ENCODE data around the gene MMAB.

DNA sequence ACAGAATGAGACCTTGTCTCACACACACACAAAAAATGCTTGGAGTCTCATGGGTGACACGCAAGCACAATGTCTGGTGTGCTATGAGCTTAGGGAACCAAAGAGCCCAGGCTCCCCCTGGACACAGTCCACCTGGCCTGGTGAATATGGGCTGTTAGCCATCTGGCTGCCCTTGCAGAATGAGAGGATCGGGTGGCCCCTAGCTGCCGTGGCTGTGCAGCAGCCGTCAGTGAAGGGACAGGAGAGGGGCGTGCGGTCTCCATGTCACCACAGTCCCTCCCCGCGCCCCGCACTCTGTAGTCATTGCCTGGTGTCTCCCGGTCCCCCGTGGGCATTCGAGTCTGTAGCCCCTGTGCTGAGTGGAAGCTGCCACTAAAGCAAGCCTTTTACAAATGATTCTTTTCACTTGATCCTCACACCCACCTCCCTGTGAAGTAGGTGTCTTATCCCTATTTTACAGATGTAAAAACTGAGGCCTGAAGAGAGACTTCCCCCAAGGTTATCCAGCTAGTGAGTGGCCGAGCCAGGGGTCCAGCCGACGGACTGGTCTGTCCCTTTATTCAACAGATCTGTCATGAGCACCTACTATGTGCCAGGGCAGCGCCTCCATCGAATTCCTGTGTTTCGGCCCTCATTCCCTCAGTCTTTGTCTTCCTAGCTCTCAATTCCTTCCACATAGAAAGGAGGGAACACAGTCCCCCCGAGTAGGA is 19.0 kb upstream of the MMAB start:
- TF ChIP-seq, protein P1, sequence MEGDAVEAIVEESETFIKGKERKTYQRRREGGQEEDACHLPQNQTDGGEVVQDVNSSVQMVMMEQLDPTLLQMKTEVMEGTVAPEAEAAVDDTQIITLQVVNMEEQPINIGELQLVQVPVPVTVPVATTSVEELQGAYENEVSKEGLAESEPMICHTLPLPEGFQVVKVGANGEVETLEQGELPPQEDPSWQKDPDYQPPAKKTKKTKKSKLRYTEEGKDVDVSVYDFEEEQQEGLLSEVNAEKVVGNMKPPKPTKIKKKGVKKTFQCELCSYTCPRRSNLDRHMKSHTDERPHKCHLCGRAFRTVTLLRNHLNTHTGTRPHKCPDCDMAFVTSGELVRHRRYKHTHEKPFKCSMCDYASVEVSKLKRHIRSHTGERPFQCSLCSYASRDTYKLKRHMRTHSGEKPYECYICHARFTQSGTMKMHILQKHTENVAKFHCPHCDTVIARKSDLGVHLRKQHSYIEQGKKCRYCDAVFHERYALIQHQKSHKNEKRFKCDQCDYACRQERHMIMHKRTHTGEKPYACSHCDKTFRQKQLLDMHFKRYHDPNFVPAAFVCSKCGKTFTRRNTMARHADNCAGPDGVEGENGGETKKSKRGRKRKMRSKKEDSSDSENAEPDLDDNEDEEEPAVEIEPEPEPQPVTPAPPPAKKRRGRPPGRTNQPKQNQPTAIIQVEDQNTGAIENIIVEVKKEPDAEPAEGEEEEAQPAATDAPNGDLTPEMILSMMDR (IDR thresholded peaks at IDR 0.05) = no peak
- no peak for TF ChIP-seq POLR2A (IDR thresholded peaks at IDR 0.05)

All from vagina (tissue), 2 donors.